Measurements from ENCODE around the gene ODC1.

- TF ChIP-seq, protein P1, sequence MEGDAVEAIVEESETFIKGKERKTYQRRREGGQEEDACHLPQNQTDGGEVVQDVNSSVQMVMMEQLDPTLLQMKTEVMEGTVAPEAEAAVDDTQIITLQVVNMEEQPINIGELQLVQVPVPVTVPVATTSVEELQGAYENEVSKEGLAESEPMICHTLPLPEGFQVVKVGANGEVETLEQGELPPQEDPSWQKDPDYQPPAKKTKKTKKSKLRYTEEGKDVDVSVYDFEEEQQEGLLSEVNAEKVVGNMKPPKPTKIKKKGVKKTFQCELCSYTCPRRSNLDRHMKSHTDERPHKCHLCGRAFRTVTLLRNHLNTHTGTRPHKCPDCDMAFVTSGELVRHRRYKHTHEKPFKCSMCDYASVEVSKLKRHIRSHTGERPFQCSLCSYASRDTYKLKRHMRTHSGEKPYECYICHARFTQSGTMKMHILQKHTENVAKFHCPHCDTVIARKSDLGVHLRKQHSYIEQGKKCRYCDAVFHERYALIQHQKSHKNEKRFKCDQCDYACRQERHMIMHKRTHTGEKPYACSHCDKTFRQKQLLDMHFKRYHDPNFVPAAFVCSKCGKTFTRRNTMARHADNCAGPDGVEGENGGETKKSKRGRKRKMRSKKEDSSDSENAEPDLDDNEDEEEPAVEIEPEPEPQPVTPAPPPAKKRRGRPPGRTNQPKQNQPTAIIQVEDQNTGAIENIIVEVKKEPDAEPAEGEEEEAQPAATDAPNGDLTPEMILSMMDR (IDR thresholded peaks at IDR 0.05), result no peak
- TF ChIP-seq EP300 (IDR thresholded peaks at IDR 0.05), result no peak
Observed at GRCh38 chr2:10482913-10483312, 34.8 kb upstream of the ODC1 start.

Data from upper lobe of left lung (tissue), 4 donors.